SK-N-SH treated with all-trans-retinoic acid at 6 μM for 48 hours (cell line): ENCODE measurements around the gene SOX12.

Experiments used
- ATAC-seq: fragments of 200-7000 bp; cut with Tn5 transposase; 3 replicates; pipeline ENCODE4 v1.9.1; 2020; ENCODE audit warnings: mild to moderate bottlenecking, moderate library complexity
- ARNTL ChIP-seq: fragments of 450-650 bp; formaldehyde crosslinking; IDR thresholded peaks from 2 replicates; pipeline ENCODE4 v1.5.0; 2020; ENCODE audit warnings: low read depth, mild to moderate bottlenecking, moderate library complexity, borderline replicate concordance
- BACH2 ChIP-seq: fragments of 250-450 bp; sonication (Bioruptor Pico); IDR thresholded peaks from 2 replicates; pipeline ENCODE4 v1.9.0; 2021; ENCODE audit warnings: mild to moderate bottlenecking, borderline replicate concordance
- CREB5 ChIP-seq: fragments of 250-450 bp; sonication (Bioruptor Pico); IDR thresholded peaks from 2 replicates; pipeline ENCODE4 v1.5.1; 2020; ENCODE audit warnings: low read depth, mild to moderate bottlenecking, moderate library complexity
- CSRNP3 ChIP-seq: fragments of 250-450 bp; sonication (Bioruptor Pico); IDR thresholded peaks from 2 replicates; pipeline ENCODE4 v1.5.1; 2021; ENCODE audit warnings: mild to moderate bottlenecking, moderate library complexity
- ESRRG ChIP-seq: fragments of 250-450 bp; sonication (Bioruptor Pico); IDR thresholded peaks from 2 replicates; pipeline ENCODE4 v1.6.1; 2021; ENCODE audit warnings: mild to moderate bottlenecking
- GLIS3 ChIP-seq: fragments of 250-450 bp; sonication (Bioruptor Pico); IDR thresholded peaks from 2 replicates; pipeline ENCODE4 v1.5.0; 2020; ENCODE audit warnings: mild to moderate bottlenecking, moderate library complexity
- ISL1 ChIP-seq: fragments of 250-450 bp; sonication (Bioruptor Pico); IDR thresholded peaks from 2 replicates; pipeline ENCODE4 v2.1.2; 2022; ENCODE audit warnings: mild to moderate bottlenecking, moderate library complexity
- PATZ1 ChIP-seq: fragments of 250-450 bp; sonication (Bioruptor Pico); IDR thresholded peaks from 2 replicates; pipeline ENCODE4 v1.8.0; 2020; ENCODE audit warnings: mild to moderate bottlenecking, moderate library complexity, borderline replicate concordance
- POU6F1 ChIP-seq: fragments of 250-450 bp; sonication (Bioruptor Pico); IDR thresholded peaks from 2 replicates; pipeline ENCODE4 v1.8.0; 2021; ENCODE audit warnings: low read depth, mild to moderate bottlenecking, moderate library complexity, borderline replicate concordance
- PPARA ChIP-seq: fragments of 250-450 bp; sonication (Bioruptor Pico); IDR thresholded peaks from 2 replicates; pipeline ENCODE4 v1.5.0; 2020; ENCODE audit warnings: mild to moderate bottlenecking, borderline replicate concordance
- RARB ChIP-seq: fragments of 250-450 bp; sonication (Bioruptor Pico); IDR thresholded peaks from 2 replicates; pipeline ENCODE4 v1.8.0; 2021; ENCODE audit warnings: mild to moderate bottlenecking, moderate library complexity
- SNAI2 ChIP-seq: fragments of 250-450 bp; sonication (Bioruptor Pico); IDR thresholded peaks from 2 replicates; pipeline ENCODE4 v1.5.0; 2020; ENCODE audit warnings: mild to moderate bottlenecking, moderate library complexity
- TCF4 ChIP-seq: fragments of 250-450 bp; sonication (Bioruptor Pico); IDR thresholded peaks from 2 replicates; pipeline ENCODE4 v1.8.0; 2021; ENCODE audit warnings: mild to moderate bottlenecking, moderate library complexity, borderline replicate concordance
- TOX ChIP-seq: fragments of 250-450 bp; sonication (Bioruptor Pico); IDR thresholded peaks from 2 replicates; pipeline ENCODE4 v1.8.0; 2021; ENCODE audit warnings: mild to moderate bottlenecking, moderate library complexity, borderline replicate concordance
- TSHZ2 ChIP-seq: fragments of 250-450 bp; sonication (Bioruptor Pico); IDR thresholded peaks from 2 replicates; pipeline ENCODE4 v1.5.0; 2020; ENCODE audit warnings: mild to moderate bottlenecking, moderate library complexity
- ZC3H10 ChIP-seq: fragments of 250-450 bp; sonication (Bioruptor Pico); IDR thresholded peaks from 2 replicates; pipeline ENCODE4 v1.5.1; 2021; ENCODE audit warnings: mild to moderate bottlenecking, moderate library complexity
- ZFP3 ChIP-seq: fragments of 250-450 bp; sonication (Bioruptor Pico); IDR thresholded peaks from 2 replicates; pipeline ENCODE4 v1.5.0; 2020; ENCODE audit warnings: mild to moderate bottlenecking, moderate library complexity
- ZFP30 ChIP-seq: fragments of 450-650 bp; formaldehyde crosslinking; IDR thresholded peaks from 2 replicates; pipeline ENCODE4 v1.5.0; 2022; ENCODE audit warnings: mild to moderate bottlenecking, moderate library complexity
- ZNF565 ChIP-seq: fragments of 450-650 bp; formaldehyde crosslinking; conservative IDR thresholded peaks from 2 replicates; pipeline ENCODE4 v1.5.0; 2020; ENCODE audit warnings: low read depth, mild to moderate bottlenecking, moderate library complexity
- ZNF70 ChIP-seq: fragments of 450-650 bp; formaldehyde crosslinking; IDR thresholded peaks from 2 replicates; pipeline ENCODE4 v1.5.0; 2020; ENCODE audit warnings: mild to moderate bottlenecking, moderate library complexity
- ZNF8 ChIP-seq: fragments of 450-650 bp; formaldehyde crosslinking; IDR thresholded peaks from 2 replicates; pipeline ENCODE4 v1.5.0; 2020; ENCODE audit warnings: mild to moderate bottlenecking, moderate library complexity

Gene SOX12

GRCh38 chr20:284172-284571 lies 41.2 kb upstream of the SOX12 start:
- TF ChIP-seq POU6F1 (CRISPR knock-in tag) (no peak), ZNF8 (CRISPR knock-in tag) (no peak), GLIS3 (CRISPR knock-in tag) (no peak), ZFP3 (CRISPR knock-in tag) (no peak), TCF4 (CRISPR knock-in tag) (no peak), ZNF70 (CRISPR knock-in tag) (no peak), PATZ1 (CRISPR knock-in tag) (no peak), ZNF565 (CRISPR knock-in tag) (no peak), ZFP30 (CRISPR knock-in tag) (no peak), CSRNP3 (no peak), ISL1 (CRISPR knock-in tag) (no peak), SNAI2 (CRISPR knock-in tag) (no peak), ARNTL (CRISPR knock-in tag) (no peak), TSHZ2 (CRISPR knock-in tag) (no peak), ZC3H10 (CRISPR knock-in tag) (no peak), CREB5 (no peak), TOX (CRISPR knock-in tag) (no peak)
- ATAC-seq: no peak

GRCh38 chr20:286508-286907 lies 38.8 kb upstream of the SOX12 start:
- no peak for ATAC-seq

More at GRCh38 chr20:286508-286907, 38.8 kb upstream of the SOX12 start:
- TF ChIP-seq POU6F1 (CRISPR knock-in tag) (no peak), ZNF70 (CRISPR knock-in tag) (no peak), ISL1 (CRISPR knock-in tag) (no peak), ESRRG (no peak), BACH2 (CRISPR knock-in tag) (no peak), TOX (CRISPR knock-in tag) (no peak), PPARA (CRISPR knock-in tag) (no peak), ARNTL (CRISPR knock-in tag) (no peak), CREB5 (no peak), SNAI2 (CRISPR knock-in tag) (no peak), ZNF8 (CRISPR knock-in tag) (no peak), RARB (no peak), PATZ1 (CRISPR knock-in tag) (no peak), CSRNP3 (no peak), ZFP30 (CRISPR knock-in tag) (no peak)
